HL-60 (cell line): ENCODE results near the gene DDX17.
"Not testable (repeated sequence)": the region's sequence is repeated elsewhere in the genome, so short reads cannot be mapped to it uniquely, and the experiment has no call there.

ENCODE experiments used
- DNase-seq, 2 experiments: peaks; one replicate each; pipeline ENCODE4 v3.0.0-alpha.2; 2010 to 2020; ENCODE audit warnings: low read depth in 1 of 2, low spot score in 1 of 2
- H3K27ac ChIP-seq: fragments of 250-450 bp; sonication (Bioruptor Pico); replicated peaks from 2 replicates; pipeline ENCODE4 v1.5.1; 2020; ENCODE audit warnings: mild to moderate bottlenecking, moderate library complexity
- H3K27me3 ChIP-seq: fragments of 250-450 bp; sonication (Bioruptor Pico); 2 replicates; pipeline ENCODE4 v1.5.1; 2021; ENCODE audit warnings: mild to moderate bottlenecking, moderate library complexity; ENCODE audit not compliant: insufficient read depth, poor library complexity, severe bottlenecking
- H3K4me3 ChIP-seq: replicated peaks from 2 replicates; pipeline ENCODE4 v1.5.1; 2011; ENCODE audit warnings: mild to moderate bottlenecking, control low read depth, low read length; ENCODE audit not compliant: insufficient read depth
- GABPA ChIP-seq: IDR thresholded peaks from 2 replicates; pipeline ENCODE4 v1.6.1; 2012; ENCODE audit warnings: low read depth
- POLR2AphosphoS5 ChIP-seq: IDR thresholded peaks from 2 replicates; pipeline ENCODE4 v1.6.1; 2012; ENCODE audit warnings: low read depth
- SPI1 ChIP-seq: IDR thresholded peaks from 2 replicates; pipeline ENCODE4 v1.6.1; 2012; ENCODE audit warnings: low read depth, mild to moderate bottlenecking, borderline replicate concordance
- TF ChIP-seq, protein P1 (sequence below): IDR thresholded peaks from one replicate; pipeline ENCODE4 v1.5.1; 2011; ENCODE audit warnings: low read length, control low read depth, inconsistent platforms; ENCODE audit not compliant: insufficient read depth
- TF ChIP-seq, protein P2 (sequence below): IDR thresholded peaks from 2 replicates; pipeline ENCODE4 v1.6.1; 2012; ENCODE audit warnings: low read depth; ENCODE audit not compliant: insufficient replicate concordance

DDX17 gene

DNA sequence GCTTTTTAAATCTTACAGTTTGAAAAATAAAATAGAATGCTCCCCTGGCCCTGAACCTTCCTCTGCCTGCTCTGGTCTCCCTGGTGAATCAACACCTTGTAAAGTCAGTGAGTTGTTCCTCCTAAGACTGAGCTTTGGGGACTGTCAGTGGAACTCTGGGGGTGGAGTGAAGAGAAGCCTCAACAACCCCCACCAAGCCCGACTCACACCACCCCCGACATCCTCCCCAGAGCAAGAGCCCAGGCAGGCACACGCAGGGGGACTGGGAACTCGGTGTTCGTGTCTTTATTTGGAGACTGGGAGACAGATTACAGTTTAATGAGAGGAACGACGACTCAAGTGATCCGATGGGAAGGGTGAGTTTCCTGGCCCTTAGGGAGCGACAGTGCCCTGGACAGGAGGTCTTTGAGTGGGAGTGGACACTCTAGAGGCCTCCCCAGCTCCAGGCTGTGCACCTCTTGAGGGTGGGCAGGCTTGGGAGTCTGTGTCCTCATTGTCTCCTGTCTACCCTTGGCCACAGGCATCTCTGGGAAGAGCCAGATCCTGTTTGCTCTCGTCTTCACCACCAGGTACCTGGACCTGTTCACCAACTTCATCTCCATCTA lies 32.0 kb downstream of the DDX17 start:
- H3K4me3 ChIP-seq = no peak overlapping the region
- no peaks in the 10 kb centered on the region for H3K27me3 ChIP-seq
- TF ChIP-seq SPI1 (no peak), GABPA (no peak), POLR2AphosphoS5 (no peak)
- TF ChIP-seq, protein P1, sequence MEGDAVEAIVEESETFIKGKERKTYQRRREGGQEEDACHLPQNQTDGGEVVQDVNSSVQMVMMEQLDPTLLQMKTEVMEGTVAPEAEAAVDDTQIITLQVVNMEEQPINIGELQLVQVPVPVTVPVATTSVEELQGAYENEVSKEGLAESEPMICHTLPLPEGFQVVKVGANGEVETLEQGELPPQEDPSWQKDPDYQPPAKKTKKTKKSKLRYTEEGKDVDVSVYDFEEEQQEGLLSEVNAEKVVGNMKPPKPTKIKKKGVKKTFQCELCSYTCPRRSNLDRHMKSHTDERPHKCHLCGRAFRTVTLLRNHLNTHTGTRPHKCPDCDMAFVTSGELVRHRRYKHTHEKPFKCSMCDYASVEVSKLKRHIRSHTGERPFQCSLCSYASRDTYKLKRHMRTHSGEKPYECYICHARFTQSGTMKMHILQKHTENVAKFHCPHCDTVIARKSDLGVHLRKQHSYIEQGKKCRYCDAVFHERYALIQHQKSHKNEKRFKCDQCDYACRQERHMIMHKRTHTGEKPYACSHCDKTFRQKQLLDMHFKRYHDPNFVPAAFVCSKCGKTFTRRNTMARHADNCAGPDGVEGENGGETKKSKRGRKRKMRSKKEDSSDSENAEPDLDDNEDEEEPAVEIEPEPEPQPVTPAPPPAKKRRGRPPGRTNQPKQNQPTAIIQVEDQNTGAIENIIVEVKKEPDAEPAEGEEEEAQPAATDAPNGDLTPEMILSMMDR = no peak
- TF ChIP-seq, protein P2, sequence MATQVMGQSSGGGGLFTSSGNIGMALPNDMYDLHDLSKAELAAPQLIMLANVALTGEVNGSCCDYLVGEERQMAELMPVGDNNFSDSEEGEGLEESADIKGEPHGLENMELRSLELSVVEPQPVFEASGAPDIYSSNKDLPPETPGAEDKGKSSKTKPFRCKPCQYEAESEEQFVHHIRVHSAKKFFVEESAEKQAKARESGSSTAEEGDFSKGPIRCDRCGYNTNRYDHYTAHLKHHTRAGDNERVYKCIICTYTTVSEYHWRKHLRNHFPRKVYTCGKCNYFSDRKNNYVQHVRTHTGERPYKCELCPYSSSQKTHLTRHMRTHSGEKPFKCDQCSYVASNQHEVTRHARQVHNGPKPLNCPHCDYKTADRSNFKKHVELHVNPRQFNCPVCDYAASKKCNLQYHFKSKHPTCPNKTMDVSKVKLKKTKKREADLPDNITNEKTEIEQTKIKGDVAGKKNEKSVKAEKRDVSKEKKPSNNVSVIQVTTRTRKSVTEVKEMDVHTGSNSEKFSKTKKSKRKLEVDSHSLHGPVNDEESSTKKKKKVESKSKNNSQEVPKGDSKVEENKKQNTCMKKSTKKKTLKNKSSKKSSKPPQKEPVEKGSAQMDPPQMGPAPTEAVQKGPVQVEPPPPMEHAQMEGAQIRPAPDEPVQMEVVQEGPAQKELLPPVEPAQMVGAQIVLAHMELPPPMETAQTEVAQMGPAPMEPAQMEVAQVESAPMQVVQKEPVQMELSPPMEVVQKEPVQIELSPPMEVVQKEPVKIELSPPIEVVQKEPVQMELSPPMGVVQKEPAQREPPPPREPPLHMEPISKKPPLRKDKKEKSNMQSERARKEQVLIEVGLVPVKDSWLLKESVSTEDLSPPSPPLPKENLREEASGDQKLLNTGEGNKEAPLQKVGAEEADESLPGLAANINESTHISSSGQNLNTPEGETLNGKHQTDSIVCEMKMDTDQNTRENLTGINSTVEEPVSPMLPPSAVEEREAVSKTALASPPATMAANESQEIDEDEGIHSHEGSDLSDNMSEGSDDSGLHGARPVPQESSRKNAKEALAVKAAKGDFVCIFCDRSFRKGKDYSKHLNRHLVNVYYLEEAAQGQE = no peak
- no peak for DNase-seq
- H3K27ac ChIP-seq = no peak overlapping the region

DNA sequence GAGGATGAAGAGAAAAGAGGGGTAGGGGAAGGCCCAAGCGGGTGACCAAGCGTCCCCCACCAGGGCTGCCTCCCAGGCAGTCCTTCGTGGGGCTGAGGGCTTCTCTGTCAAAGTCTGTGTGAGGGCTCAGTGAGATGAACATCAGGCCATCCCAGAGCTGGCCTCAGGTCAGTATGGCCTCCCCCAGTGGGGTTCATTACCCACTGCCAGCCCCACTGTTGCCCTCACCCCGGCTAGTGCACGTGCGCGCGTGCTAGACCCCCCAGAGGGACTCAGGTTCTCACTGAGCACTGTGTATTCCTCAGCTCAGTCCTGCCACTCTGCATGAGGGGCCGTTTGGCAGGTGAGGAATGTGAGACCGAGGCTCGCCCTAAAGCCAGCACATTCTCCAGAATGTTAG lies 34.9 kb downstream of the DDX17 start:
- peaks cover 26% of the 10 kb centered on the region for H3K27me3 ChIP-seq
- no peak for DNase-seq

DNA sequence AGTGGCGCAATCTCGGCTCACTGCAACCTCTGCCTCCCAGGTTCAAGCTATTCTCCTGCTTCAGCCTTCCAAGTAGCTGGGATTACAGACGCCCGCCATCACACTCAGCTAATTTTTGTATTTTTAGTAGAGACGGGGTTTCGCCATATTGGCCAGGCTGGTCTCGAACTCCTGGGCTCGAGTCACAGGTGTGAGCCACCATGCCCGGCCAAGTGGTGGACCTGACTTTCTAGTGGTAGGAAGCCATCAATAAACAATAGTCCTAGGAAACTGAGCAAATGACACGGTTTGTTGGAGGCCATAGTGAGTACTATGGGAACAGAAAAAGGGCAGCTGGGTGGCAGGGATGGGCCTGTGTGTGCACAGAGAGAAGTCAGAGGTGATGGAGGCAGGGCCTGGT lies 35.9 kb downstream of the DDX17 start:
- peaks cover 30% of the 10 kb centered on the region for H3K27me3 ChIP-seq
- DNase-seq, H3K4me3 ChIP-seq, H3K27ac ChIP-seq: not testable (repeated sequence)

More for the DNA sequence above, 34.9 kb downstream of the DDX17 start:
- no peak overlapping the region for H3K27ac ChIP-seq
- TF ChIP-seq GABPA = no peak
- no peak for TF ChIP-seq SPI1
- TF ChIP-seq, protein P2 = no peak
- no peak for TF ChIP-seq POLR2AphosphoS5
- TF ChIP-seq, protein P1 = no peak
- no peak overlapping the region for H3K4me3 ChIP-seq

DNA sequence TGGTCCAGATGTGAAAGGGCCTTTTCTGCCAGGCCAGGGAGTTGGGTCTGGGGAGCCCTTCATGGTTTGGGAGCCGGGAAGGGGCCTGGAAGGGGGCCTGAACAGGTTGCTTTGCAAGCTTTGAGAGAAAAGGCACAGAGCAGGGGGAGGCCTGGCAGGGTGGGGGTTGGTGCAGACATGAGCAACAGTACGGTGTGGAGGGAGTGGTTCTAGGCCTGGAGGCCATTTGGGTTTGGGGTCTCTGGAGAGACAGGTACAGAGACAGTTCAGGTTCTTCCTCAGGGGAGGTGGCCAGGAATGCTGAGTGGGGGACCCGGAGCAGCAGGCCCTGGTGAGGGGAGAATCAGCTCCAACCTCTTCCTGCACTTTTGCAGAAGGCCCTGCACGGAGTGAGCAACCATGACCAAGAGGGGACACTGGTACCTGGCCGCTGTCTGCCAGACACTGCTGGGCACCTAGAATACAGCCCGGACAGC lies 36.8 kb downstream of the DDX17 start:
- TF ChIP-seq, protein P1 = no peak
- TF ChIP-seq, protein P2 = no peak
- TF ChIP-seq SPI1 (no peak), POLR2AphosphoS5 (no peak), GABPA (no peak)
- Histone ChIP-seq H3K27me3 (peaks cover 31% of the 10 kb centered on the region), H3K27ac (no peak overlapping the region), H3K4me3 (no peak overlapping the region)
- no peak for DNase-seq
